GM12878 (cell line): Measurements from ENCODE around the gene CA10.

ENCODE experiments used
- ASH2L ChIP-seq: fragments of 300-600, 200-600 bp; sonication (generic); IDR thresholded peaks from 2 replicates; pipeline ENCODE4 v1.6.1; 2017; ENCODE audit warnings: low read depth, mild to moderate bottlenecking, borderline replicate concordance
- ATF7 ChIP-seq: fragments of 450-650 bp; IDR thresholded peaks from 2 replicates; pipeline ENCODE4 v1.6.1; 2016; ENCODE audit warnings: low read depth, mild to moderate bottlenecking
- CHD2 ChIP-seq: IDR thresholded peaks from 2 replicates; pipeline ENCODE4 v1.6.1; 2011; ENCODE audit warnings: low read depth, low read length, improper control_type of control experiment, borderline replicate concordance
- EZH2 ChIP-seq: IDR thresholded peaks from 2 replicates; pipeline ENCODE4 v1.6.1; 2012; ENCODE audit warnings: low read depth, mild to moderate bottlenecking, control low read depth, inconsistent platforms, low read length, borderline replicate concordance; ENCODE audit not compliant: control insufficient read depth
- HDGF ChIP-seq: fragments of 450-650 bp; IDR thresholded peaks from 2 replicates; pipeline ENCODE4 v1.6.1; 2016; ENCODE audit warnings: antibody characterized with exemption
- POLR2A ChIP-seq: IDR thresholded peaks from 2 replicates; pipeline ENCODE4 v1.6.1; 2011; ENCODE audit warnings: low read depth, mild to moderate bottlenecking, low read length
- RAD21 ChIP-seq: IDR thresholded peaks from 2 replicates; pipeline ENCODE4 v1.6.1; 2011; ENCODE audit warnings: mild to moderate bottlenecking, low read depth, low read length, moderate library complexity; ENCODE audit not compliant: insufficient read depth
- RB1 ChIP-seq: fragments of 450-650 bp; formaldehyde crosslinking; IDR thresholded peaks from 2 replicates; pipeline ENCODE4 v1.6.1; 2017; ENCODE audit warnings: mild to moderate bottlenecking, borderline replicate concordance
- TARDBP ChIP-seq: IDR thresholded peaks from 2 replicates; pipeline ENCODE4 v1.6.1; 2016; ENCODE audit warnings: borderline replicate concordance
- ZBTB40 ChIP-seq: fragments of 450-650 bp; IDR thresholded peaks from 2 replicates; pipeline ENCODE4 v1.6.1; 2016; ENCODE audit warnings: mild to moderate bottlenecking, moderate library complexity, borderline replicate concordance
- TF ChIP-seq, protein P1 (sequence below): fragments of 450-650 bp; IDR thresholded peaks from 2 replicates; pipeline ENCODE4 v1.6.1; 2017; ENCODE audit warnings: mild to moderate bottlenecking
- TF ChIP-seq, protein P2 (sequence below), 3 experiments: IDR thresholded peaks in 2 of 3; conservative IDR thresholded peaks in 1 of 3; 2 replicates each; pipeline ENCODE4 v1.5.1; 2011; ENCODE audit warnings: low read depth in 3 of 3, low read length in 3 of 3, mild to moderate bottlenecking in 3 of 3, control low read depth in 2 of 3, moderate library complexity in 2 of 3, inconsistent platforms in 1 of 3, mixed read lengths in 1 of 3; ENCODE audit not compliant: control insufficient read depth in 2 of 3, insufficient read depth in 1 of 3; ENCODE audit errors: extremely low read depth in 1 of 3

GRCh38 chr17:52027620-52028295, 130.8 kb downstream of the CA10 start:
- TF ChIP-seq CHD2 (no peak), POLR2A (no peak), EZH2 (no peak), ATF7 (no peak), HDGF (no peak), RAD21 (no peak), ZBTB40 (no peak), TARDBP (no peak), RB1 (no peak), ASH2L (no peak)
- TF ChIP-seq, protein P1, sequence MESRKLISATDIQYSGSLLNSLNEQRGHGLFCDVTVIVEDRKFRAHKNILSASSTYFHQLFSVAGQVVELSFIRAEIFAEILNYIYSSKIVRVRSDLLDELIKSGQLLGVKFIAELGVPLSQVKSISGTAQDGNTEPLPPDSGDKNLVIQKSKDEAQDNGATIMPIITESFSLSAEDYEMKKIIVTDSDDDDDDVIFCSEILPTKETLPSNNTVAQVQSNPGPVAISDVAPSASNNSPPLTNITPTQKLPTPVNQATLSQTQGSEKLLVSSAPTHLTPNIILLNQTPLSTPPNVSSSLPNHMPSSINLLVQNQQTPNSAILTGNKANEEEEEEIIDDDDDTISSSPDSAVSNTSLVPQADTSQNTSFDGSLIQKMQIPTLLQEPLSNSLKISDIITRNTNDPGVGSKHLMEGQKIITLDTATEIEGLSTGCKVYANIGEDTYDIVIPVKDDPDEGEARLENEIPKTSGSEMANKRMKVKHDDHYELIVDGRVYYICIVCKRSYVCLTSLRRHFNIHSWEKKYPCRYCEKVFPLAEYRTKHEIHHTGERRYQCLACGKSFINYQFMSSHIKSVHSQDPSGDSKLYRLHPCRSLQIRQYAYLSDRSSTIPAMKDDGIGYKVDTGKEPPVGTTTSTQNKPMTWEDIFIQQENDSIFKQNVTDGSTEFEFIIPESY = no peak
- TF ChIP-seq, protein P2, sequence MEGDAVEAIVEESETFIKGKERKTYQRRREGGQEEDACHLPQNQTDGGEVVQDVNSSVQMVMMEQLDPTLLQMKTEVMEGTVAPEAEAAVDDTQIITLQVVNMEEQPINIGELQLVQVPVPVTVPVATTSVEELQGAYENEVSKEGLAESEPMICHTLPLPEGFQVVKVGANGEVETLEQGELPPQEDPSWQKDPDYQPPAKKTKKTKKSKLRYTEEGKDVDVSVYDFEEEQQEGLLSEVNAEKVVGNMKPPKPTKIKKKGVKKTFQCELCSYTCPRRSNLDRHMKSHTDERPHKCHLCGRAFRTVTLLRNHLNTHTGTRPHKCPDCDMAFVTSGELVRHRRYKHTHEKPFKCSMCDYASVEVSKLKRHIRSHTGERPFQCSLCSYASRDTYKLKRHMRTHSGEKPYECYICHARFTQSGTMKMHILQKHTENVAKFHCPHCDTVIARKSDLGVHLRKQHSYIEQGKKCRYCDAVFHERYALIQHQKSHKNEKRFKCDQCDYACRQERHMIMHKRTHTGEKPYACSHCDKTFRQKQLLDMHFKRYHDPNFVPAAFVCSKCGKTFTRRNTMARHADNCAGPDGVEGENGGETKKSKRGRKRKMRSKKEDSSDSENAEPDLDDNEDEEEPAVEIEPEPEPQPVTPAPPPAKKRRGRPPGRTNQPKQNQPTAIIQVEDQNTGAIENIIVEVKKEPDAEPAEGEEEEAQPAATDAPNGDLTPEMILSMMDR (IDR thresholded peaks at IDR 0.05 in 2 of 3, conservative IDR thresholded peaks at IDR 0.05 in 1 of 3; ENCODE audit: control insufficient read depth in 2 of 3, extremely low read depth in 1 of 3, insufficient read depth in 1 of 3, low read depth in 3 of 3, low read length in 3 of 3) = no peak
